ENCODE measurements around the gene TNFRSF18. TPM values are rescaled to one million over a fixed set of nuclear protein-coding genes. Genes with fewer than 3 reads are reported as not detected.
"Not testable (repeated sequence)": the region's sequence is repeated elsewhere in the genome, so short reads cannot be mapped to it uniquely, and the experiment has no call there.

Gene TNFRSF18
- polyA plus RNA-seq, 1 donor (not counting 4 experiments of a cell fraction or from before 2014, with no cell fraction given), result 0.21 TPM

DNA sequence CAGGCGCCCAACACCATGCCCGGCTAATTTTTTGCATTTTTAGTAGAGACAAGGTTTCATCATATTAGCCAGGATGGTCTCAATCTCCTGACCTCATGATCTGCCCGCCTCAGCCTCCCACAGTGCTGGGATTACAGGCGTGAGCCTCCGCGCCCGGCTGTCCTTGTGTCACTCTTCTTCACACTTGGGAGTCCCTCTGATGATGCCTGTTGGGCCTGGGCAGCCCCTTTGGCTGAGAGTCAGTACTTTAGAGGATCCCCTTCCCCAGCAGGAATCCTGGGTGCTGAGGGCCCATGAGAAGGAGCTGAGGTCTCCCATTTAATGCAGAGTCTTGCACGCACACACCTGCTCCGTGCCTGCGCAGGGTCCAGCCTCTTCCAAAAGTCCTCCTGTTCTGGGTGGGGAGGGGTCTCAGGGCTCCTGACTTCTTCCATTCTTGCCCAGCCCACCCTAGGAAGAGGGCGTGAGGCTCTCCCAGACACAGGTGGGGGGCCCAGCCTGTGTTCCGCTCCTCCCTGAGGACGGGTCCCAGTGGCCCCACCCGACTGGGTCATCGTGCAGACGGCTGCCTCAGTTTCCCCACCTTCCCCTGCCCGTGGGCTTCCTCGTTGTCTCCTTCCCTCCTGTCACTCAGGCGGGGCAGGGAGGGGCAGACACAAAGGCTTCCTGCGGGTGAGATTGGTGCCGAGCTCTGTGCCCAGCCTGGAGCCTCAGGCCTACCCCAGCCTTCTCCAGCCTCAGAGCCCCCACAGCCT, 28.8 kb downstream of the TNFRSF18 start:
- H3K4me2 ChIP-seq (ENCODE audit: control insufficient read depth, extremely low read depth, insufficient read depth, low read depth, low read length), result no peak overlapping the region
- no peaks in the 10 kb centered on the region for H3K36me3 ChIP-seq (ENCODE audit: control insufficient read depth in 2 of 2, extremely low read depth in 1 of 2, insufficient read depth in 2 of 2, low read length in 2 of 2)
- no peak overlapping the region for H2AFZ ChIP-seq (ENCODE audit: control insufficient read depth, low read length)
- H3K27me3 ChIP-seq (ENCODE audit: control insufficient read depth, extremely low read depth, insufficient read depth, low read length), result no peaks in the 10 kb centered on the region
- TF ChIP-seq, protein P1, sequence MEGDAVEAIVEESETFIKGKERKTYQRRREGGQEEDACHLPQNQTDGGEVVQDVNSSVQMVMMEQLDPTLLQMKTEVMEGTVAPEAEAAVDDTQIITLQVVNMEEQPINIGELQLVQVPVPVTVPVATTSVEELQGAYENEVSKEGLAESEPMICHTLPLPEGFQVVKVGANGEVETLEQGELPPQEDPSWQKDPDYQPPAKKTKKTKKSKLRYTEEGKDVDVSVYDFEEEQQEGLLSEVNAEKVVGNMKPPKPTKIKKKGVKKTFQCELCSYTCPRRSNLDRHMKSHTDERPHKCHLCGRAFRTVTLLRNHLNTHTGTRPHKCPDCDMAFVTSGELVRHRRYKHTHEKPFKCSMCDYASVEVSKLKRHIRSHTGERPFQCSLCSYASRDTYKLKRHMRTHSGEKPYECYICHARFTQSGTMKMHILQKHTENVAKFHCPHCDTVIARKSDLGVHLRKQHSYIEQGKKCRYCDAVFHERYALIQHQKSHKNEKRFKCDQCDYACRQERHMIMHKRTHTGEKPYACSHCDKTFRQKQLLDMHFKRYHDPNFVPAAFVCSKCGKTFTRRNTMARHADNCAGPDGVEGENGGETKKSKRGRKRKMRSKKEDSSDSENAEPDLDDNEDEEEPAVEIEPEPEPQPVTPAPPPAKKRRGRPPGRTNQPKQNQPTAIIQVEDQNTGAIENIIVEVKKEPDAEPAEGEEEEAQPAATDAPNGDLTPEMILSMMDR (optimal IDR thresholded peaks at IDR 0.05 in 1 of 3, IDR thresholded peaks at IDR 0.05 in 1 of 3, conservative IDR thresholded peaks at IDR 0.05 in 1 of 3; ENCODE audit: extremely low read depth in 1 of 3, insufficient read depth in 2 of 3, low read length in 3 of 3), result no peak
- TF ChIP-seq EZH2 (IDR thresholded peaks at IDR 0.05; ENCODE audit: low read length), result no peak
- no peaks in the 10 kb centered on the region for H3K9me1 ChIP-seq (ENCODE audit: control insufficient read depth, extremely low read depth, insufficient read depth, low read length)
- H3K9me3 ChIP-seq (ENCODE audit: control insufficient read depth, low read depth, low read length), result no peaks in the 10 kb centered on the region
- H3K4me1 ChIP-seq (ENCODE audit: control insufficient read depth, extremely low read depth, insufficient read depth, low read length), result no peaks in the 10 kb centered on the region
- dilution Hi-C loops (cut with MboI; ENCODE audit: extremely low pct_ligation_motif_present, low sequenced_read_pairs), result no loop called here
- no peaks in the 10 kb centered on the region for H4K20me1 ChIP-seq (ENCODE audit: control insufficient read depth, extremely low read depth, insufficient read depth, low read length)
- FAIRE-seq (no peak), DNase-seq (ENCODE audit: low read depth, low spot score) (no peak)
- no peak overlapping the region for H3K9ac ChIP-seq (ENCODE audit: control insufficient read depth, extremely low read depth, insufficient read depth, low read length)
- H3K79me2 ChIP-seq (ENCODE audit: control insufficient read depth, insufficient read depth, low read length), result no peaks in the 10 kb centered on the region
- no peak overlapping the region for H3K27ac ChIP-seq (ENCODE audit: control insufficient read depth, insufficient read depth, low read length)
- H3K4me3 ChIP-seq (ENCODE audit: control insufficient read depth in 2 of 3, extremely low read depth in 1 of 3, insufficient read depth in 2 of 3, low read depth in 1 of 3, low read length in 3 of 3), result no peak overlapping the region

DNA sequence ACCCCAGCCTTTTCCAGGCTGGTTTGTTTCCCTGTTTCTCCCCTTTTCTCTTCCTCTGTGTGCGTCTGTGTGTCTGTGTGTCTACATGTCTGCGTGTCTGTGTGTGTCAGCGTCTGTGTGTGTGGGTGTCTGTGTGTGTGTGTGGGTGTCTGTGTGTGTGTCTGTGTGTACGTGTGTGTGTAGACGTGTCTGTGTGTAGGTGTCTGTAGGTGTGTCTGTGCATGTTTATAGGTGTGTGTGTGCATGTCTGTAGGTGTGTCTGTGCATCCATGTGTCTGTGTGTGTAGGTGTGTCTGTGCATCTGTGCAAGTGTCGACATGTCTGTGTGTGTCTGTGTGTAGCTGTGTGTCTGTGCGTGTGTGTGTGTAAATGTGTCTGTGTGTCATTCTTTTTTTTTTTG, 29.5 kb downstream of the TNFRSF18 start:
- Histone ChIP-seq H4K20me1 (ENCODE audit: control insufficient read depth, extremely low read depth, insufficient read depth, low read length) (no peaks in the 10 kb centered on the region), H3K9me3 (ENCODE audit: control insufficient read depth, low read depth, low read length) (no peaks in the 10 kb centered on the region), H3K4me3 (ENCODE audit: control insufficient read depth in 2 of 3, extremely low read depth in 1 of 3, insufficient read depth in 2 of 3, low read depth in 1 of 3, low read length in 3 of 3) (no peak overlapping the region), H3K9ac (ENCODE audit: control insufficient read depth, extremely low read depth, insufficient read depth, low read length) (no peak overlapping the region), H3K9me1 (ENCODE audit: control insufficient read depth, extremely low read depth, insufficient read depth, low read length) (no peaks in the 10 kb centered on the region), H3K27ac (ENCODE audit: control insufficient read depth, insufficient read depth, low read length) (no peak overlapping the region), H3K79me2 (ENCODE audit: control insufficient read depth, insufficient read depth, low read length) (no peaks in the 10 kb centered on the region), H3K4me2 (ENCODE audit: control insufficient read depth, extremely low read depth, insufficient read depth, low read depth, low read length) (no peak overlapping the region), H2AFZ (ENCODE audit: control insufficient read depth, low read length) (no peak overlapping the region), H3K4me1 (ENCODE audit: control insufficient read depth, extremely low read depth, insufficient read depth, low read length) (no peaks in the 10 kb centered on the region), H3K27me3 (ENCODE audit: control insufficient read depth, extremely low read depth, insufficient read depth, low read length) (no peaks in the 10 kb centered on the region), H3K36me3 (ENCODE audit: control insufficient read depth in 2 of 2, extremely low read depth in 1 of 2, insufficient read depth in 2 of 2, low read length in 2 of 2) (no peaks in the 10 kb centered on the region)
- no peak for DNase-seq (ENCODE audit: low read depth, low spot score)
- FAIRE-seq, result no peak
- dilution Hi-C loops (cut with MboI; ENCODE audit: extremely low pct_ligation_motif_present, low sequenced_read_pairs), result no loop called here
- TF ChIP-seq EZH2 (IDR thresholded peaks at IDR 0.05; ENCODE audit: low read length), result no peak
- TF ChIP-seq, protein P1 (optimal IDR thresholded peaks at IDR 0.05 in 1 of 3, IDR thresholded peaks at IDR 0.05 in 1 of 3, conservative IDR thresholded peaks at IDR 0.05 in 1 of 3; ENCODE audit: extremely low read depth in 1 of 3, insufficient read depth in 2 of 3, low read length in 3 of 3), result no peak

DNA sequence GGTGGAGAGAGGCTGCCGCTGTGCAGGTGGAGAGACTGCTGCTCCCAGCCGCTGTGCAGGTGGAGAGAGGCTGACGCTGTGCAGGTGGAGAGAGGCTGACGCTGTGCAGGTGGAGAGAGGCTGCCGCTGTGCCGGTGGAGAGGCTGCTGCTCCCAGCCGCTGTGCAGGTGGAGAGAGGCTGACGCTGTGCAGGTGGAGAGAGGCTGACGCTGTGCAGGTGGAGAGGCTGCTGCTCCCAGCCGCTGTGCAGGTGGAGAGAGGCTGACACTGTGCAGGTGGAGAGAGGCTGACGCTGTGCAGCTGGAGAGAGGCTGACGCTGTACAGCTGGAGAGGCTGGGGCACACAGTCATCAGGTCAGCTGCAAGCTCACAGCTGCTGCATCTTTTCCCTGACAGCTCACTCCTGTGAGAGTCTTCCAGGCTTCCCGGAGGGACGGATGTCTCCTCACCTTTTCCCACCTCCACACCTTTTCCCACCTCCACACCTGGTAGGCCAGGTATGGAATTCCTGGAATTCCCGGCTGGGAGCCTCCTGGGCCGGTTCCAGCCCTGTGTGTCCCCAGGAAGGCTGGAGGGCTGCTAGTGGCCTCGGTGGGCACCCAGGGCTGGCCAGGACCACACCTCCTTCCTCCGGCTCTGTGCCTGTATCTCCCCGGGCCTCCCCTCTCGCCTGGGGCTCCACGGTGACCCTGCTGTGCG, 30.2 kb downstream of the TNFRSF18 start:
- H3K9ac ChIP-seq (ENCODE audit: control insufficient read depth, extremely low read depth, insufficient read depth, low read length); dilution Hi-C loops (cut with MboI; ENCODE audit: extremely low pct_ligation_motif_present, low sequenced_read_pairs); H4K20me1 ChIP-seq (ENCODE audit: control insufficient read depth, extremely low read depth, insufficient read depth, low read length); H3K4me1 ChIP-seq (ENCODE audit: control insufficient read depth, extremely low read depth, insufficient read depth, low read length); DNase-seq (ENCODE audit: low read depth, low spot score); H3K36me3 ChIP-seq (ENCODE audit: control insufficient read depth in 2 of 2, extremely low read depth in 1 of 2, insufficient read depth in 2 of 2, low read length in 2 of 2); FAIRE-seq; H3K4me2 ChIP-seq (ENCODE audit: control insufficient read depth, extremely low read depth, insufficient read depth, low read depth, low read length); H3K79me2 ChIP-seq (ENCODE audit: control insufficient read depth, insufficient read depth, low read length); H3K9me1 ChIP-seq (ENCODE audit: control insufficient read depth, extremely low read depth, insufficient read depth, low read length); H3K27ac ChIP-seq (ENCODE audit: control insufficient read depth, insufficient read depth, low read length); H3K4me3 ChIP-seq (ENCODE audit: control insufficient read depth in 2 of 3, extremely low read depth in 1 of 3, insufficient read depth in 2 of 3, low read depth in 1 of 3, low read length in 3 of 3); H2AFZ ChIP-seq (ENCODE audit: control insufficient read depth, low read length); H3K9me3 ChIP-seq (ENCODE audit: control insufficient read depth, low read depth, low read length); H3K27me3 ChIP-seq (ENCODE audit: control insufficient read depth, extremely low read depth, insufficient read depth, low read length): not testable (repeated sequence)

Measured in keratinocyte (primary cell).